H7 (cell line): ENCODE measurements around the gene CCDC50. TPM values are rescaled to one million over a fixed set of nuclear protein-coding genes. Genes with fewer than 3 reads are reported as not detected.
A peak's percentile ranks its signal among the peaks of the same experiment; 100 is the strongest.

Experiments used
- DNase-seq: peaks from one replicate; pipeline ENCODE4 v3.0.0; 2012
- H3K27me3 ChIP-seq: 2 replicates; pipeline ENCODE4 v1.6.0; 2011; ENCODE audit warnings: mild to moderate bottlenecking, low read length; ENCODE audit not compliant: control insufficient read depth, insufficient read depth
- H3K36me3 ChIP-seq: replicated peaks from 2 replicates; pipeline ENCODE4 v1.5.1; 2011; ENCODE audit warnings: low read length; ENCODE audit not compliant: control insufficient read depth, insufficient read depth
- H3K4me3 ChIP-seq: 2 replicates; pipeline ENCODE4 v1.5.1; 2011; ENCODE audit warnings: low read depth, mild to moderate bottlenecking, control low read depth, low read length, moderate library complexity; ENCODE audit not compliant: insufficient read depth
- total RNA-seq: library from RNA; depleted of rRNA; stranded (reverse); fragments of >200 nt; shearing (Covaris generic); gene quantifications from 2 replicates; pipeline ENCODE4 v1.2.3, GENCODE V29; 2014

Gene CCDC50
- total RNA-seq, 1 experiment from 2014 or later, result 23.9 TPM

- Histone ChIP-seq H3K4me3 (peak overlapping the region; percentile 78), H3K27me3 (peaks cover 12% of the 10 kb centered on the region), H3K36me3 (no peaks in the 10 kb centered on the region)
- no peak for DNase-seq
These were observed 1.4 kb downstream of the CCDC50 start for GRCh38 chr3:191330530-191331048.

- no peak for DNase-seq
- no peaks in the 10 kb centered on the region for H3K36me3 ChIP-seq
- H3K4me3 ChIP-seq, result no peak overlapping the region
- H3K27me3 ChIP-seq, result peaks cover 12% of the 10 kb centered on the region
These were observed 2.2 kb downstream of the CCDC50 start for GRCh38 chr3:191331388-191331787.

DNA sequence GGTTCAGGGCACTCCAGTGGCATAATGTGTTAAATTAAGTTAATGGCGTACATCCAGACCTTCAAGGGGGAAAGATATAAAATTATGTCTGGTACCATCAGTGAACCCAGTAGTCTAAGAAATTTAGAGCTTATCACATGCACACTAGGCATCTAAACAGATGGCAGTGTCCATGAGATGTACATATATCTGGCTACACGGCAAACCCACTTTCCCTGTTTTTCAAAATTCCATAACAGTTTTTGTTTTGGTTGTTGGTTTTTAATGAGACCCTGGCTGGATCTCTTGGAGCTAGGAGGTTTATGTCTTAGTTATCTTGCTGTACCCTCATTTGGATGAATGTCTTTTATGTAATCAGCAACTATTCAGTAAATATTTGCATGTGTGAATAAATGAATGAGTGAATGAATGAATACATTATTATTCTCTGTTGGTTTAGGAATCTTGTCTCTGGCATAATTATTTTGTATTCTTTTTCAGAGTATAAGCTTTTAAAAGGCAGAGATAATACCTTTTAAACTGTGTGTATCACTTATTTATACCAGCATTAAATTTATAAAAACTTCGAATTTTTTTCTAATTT, 4.2 kb downstream of the CCDC50 start:
- no peak overlapping the region for H3K4me3 ChIP-seq
- no peaks in the 10 kb centered on the region for H3K36me3 ChIP-seq
- peaks cover 6% of the 10 kb centered on the region for H3K27me3 ChIP-seq
- DNase-seq, result no peak

DNA sequence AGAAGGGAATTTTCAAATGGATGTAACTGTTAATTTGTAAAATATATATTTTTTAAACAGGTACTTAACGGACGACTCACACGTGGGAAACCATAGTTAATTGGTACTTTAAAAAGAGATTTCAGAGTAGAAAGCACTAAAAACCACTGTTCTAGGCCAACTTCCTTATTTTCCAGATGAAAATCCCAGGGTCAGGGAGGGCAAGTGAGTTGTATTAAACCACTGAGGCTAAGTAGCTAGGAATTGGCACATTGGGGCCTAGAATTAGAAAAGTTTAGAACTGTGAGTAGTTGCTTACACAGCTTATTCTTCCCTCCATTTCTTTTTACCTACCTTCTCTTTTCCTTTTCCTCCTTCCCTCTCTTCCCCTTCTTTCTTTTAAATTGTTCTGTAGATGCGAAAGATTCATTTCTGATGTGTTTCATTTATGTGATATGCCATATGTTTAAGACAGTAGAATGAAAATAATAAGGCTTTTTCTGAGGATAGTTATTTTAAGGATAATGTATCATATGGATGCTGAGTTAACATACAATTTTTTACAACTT, 5.2 kb downstream of the CCDC50 start:
- no peak overlapping the region for H3K4me3 ChIP-seq
- DNase-seq, result no peak
- no peaks in the 10 kb centered on the region for H3K36me3 ChIP-seq
- H3K27me3 ChIP-seq, result no peaks in the 10 kb centered on the region

DNA sequence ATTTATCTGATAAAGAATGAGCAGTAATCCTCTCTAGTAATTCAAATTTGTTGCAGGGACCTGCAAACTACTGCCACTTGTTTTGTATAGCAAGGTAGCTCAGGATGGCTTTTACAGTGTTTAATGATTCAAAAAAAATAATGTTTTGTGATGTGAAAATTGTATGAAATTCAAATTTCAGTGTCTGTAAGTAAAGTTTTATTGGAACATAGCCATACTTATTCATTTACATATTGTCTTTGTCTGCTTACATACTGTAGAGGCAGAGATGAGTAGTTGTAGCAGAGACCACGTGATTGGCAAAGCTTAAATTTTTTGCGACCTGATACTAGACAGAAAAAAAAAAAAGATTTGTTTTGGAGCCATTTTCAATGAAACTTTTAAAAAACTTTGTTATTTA, 7.6 kb downstream of the CCDC50 start:
- Histone ChIP-seq H3K36me3 (no peaks in the 10 kb centered on the region), H3K4me3 (no peak overlapping the region), H3K27me3 (no peaks in the 10 kb centered on the region)
- DNase-seq, result no peak

DNA sequence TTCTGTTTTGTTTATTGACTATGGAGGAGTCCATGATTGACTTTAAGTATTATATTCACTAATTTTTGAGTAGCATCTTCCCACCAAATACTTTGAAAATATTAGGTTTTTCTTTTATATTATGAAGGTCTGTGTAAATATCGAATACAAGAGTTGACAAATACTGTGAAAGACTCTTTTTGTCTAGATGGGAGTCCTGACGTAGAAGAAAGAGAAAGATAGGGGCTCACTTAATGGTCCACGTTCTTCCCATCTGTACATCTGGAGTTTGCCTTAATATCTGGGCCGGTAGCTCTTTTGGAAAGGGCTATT, 8.9 kb downstream of the CCDC50 start:
- no peak for DNase-seq
- no peak overlapping the region for H3K4me3 ChIP-seq
- no peaks in the 10 kb centered on the region for H3K36me3 ChIP-seq
- no peaks in the 10 kb centered on the region for H3K27me3 ChIP-seq

DNA sequence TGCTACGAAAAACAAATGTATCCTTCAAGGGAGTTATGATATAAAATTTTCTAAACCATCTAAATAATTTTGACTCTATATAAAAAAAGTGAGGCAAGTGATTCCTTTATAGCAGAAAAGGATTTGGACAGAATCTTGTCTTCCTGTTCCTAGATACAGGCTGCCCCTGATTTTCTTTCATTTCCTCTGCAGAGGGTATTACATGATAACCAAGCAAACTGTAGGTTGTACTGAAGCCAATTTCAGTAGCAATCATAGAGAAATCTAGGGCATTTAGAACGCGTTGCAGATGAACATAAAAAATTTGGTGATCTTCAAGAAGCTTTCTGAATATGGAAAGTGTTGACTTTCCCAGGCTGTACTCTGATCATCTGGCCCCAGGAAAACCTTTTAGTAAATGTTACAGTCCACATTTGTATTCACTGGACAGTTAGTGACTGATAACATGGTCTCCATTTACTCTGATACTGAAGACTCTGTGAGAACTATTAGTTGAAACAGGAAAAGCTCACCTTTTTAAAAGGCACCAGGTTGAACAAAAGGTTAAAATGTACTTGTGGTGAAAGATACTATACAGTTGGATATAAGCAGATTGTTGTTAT, 10.2 kb downstream of the CCDC50 start:
- Histone ChIP-seq H3K27me3 (no peaks in the 10 kb centered on the region), H3K4me3 (no peak overlapping the region), H3K36me3 (no peaks in the 10 kb centered on the region)
- DNase-seq, result no peak

- Histone ChIP-seq H3K4me3 (no peak overlapping the region), H3K27me3 (no peaks in the 10 kb centered on the region), H3K36me3 (no peaks in the 10 kb centered on the region)
- no peak for DNase-seq
These were observed 11.2 kb downstream of the CCDC50 start for GRCh38 chr3:191340351-191340750.

GRCh38 chr3:191340966-191341365, 11.8 kb downstream of the CCDC50 start:
- Histone ChIP-seq H3K36me3 (no peaks in the 10 kb centered on the region), H3K4me3 (no peak overlapping the region), H3K27me3 (no peaks in the 10 kb centered on the region)
- no peak for DNase-seq

DNA sequence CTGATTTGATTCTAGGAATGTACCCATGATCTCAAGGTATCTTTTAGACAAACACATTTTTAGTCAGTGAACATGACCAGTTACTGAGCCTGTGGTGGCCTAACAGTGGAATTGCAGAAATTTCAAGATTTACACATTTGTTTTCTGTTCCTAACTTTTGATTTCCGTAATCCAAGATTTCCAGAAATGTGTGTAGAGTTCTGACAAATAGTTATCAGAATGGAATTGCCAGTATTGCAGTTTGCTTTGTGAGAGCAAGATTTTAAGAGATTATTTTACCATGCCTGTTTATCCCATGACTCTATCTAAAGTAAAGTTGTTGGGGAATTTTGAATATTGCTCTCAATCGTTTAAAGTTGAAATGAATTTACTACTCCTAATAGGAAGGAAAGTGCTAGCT, 12.8 kb downstream of the CCDC50 start:
- Histone ChIP-seq H3K4me3 (no peak overlapping the region), H3K27me3 (no peaks in the 10 kb centered on the region), H3K36me3 (no peaks in the 10 kb centered on the region)
- DNase-seq, result no peak

GRCh38 chr3:191342411-191342810, 13.2 kb downstream of the CCDC50 start:
- no peak overlapping the region for H3K4me3 ChIP-seq
- H3K36me3 ChIP-seq, result no peaks in the 10 kb centered on the region
- DNase-seq, result no peak
- H3K27me3 ChIP-seq, result no peaks in the 10 kb centered on the region

GRCh38 chr3:191343115-191343514, 13.9 kb downstream of the CCDC50 start:
- DNase-seq, result no peak
- Histone ChIP-seq H3K4me3 (no peak overlapping the region), H3K36me3 (no peaks in the 10 kb centered on the region), H3K27me3 (no peaks in the 10 kb centered on the region)

GRCh38 chr3:191343913-191344312, 14.7 kb downstream of the CCDC50 start:
- DNase-seq, result no peak
- no peaks in the 10 kb centered on the region for H3K36me3 ChIP-seq
- H3K4me3 ChIP-seq, result no peak overlapping the region
- H3K27me3 ChIP-seq, result no peaks in the 10 kb centered on the region

DNA sequence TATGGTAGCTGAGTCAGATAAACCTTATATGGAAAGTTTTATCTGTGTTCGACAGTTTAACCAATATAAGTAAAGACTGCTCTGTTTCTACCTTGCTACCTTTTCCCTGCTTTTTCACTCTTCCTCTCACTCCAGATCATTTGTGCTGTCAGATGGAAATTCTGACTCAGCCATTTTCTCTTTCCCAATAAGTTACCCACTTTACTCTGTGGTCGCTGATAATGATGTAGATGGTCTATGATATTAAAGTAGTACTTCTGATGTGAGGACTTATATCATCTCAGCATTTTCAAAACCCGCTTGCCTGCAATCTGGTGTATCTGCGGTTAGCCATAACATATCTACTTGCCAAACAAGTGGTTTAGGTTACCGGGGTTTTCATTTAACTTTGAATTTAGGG, 16.1 kb downstream of the CCDC50 start:
- no peak for DNase-seq
- Histone ChIP-seq H3K27me3 (no peaks in the 10 kb centered on the region), H3K36me3 (no peaks in the 10 kb centered on the region), H3K4me3 (no peak overlapping the region)

GRCh38 chr3:191347228-191347627, 18.0 kb downstream of the CCDC50 start:
- DNase-seq, result no peak
- Histone ChIP-seq H3K4me3 (no peak overlapping the region), H3K36me3 (no peaks in the 10 kb centered on the region), H3K27me3 (no peaks in the 10 kb centered on the region)
